Transverse colon (tissue), 4 donors: ENCODE results near the gene SERHL2. TPM values are rescaled to one million over a fixed set of nuclear protein-coding genes. Genes with fewer than 3 reads are reported as not detected.
"Not testable (repeated sequence)": the region's sequence is repeated elsewhere in the genome, so short reads cannot be mapped to it uniquely, and the experiment has no call there.

ENCODE experiments used
- DNase-seq: peaks from one replicate; pipeline ENCODE4 v3.0.0-alpha.2; 2019
- H3K27ac ChIP-seq, 4 donors: fragments of 200-600 bp; sonication (generic); 2 replicates each; pipeline ENCODE4 v1.5.1; 2016 to 2018; ENCODE audit warnings: inconsistent platforms in 4 of 4
- H3K27me3 ChIP-seq: fragments of 200-600 bp; sonication (generic); 2 replicates; pipeline ENCODE4 v1.5.1; 2017; ENCODE audit warnings: inconsistent platforms
- H3K36me3 ChIP-seq, 4 donors: fragments of 200-600 bp; sonication (generic); 2 replicates each; pipeline ENCODE4 v1.5.1; 2017 to 2019; ENCODE audit warnings: inconsistent platforms in 4 of 4
- H3K4me1 ChIP-seq, 4 donors: fragments of 200-600 bp; sonication (generic); 2 replicates each; pipeline ENCODE4 v1.5.1; 2017 to 2020; ENCODE audit warnings: inconsistent platforms in 4 of 4
- H3K4me3 ChIP-seq, 4 donors: fragments of 200-600 bp; sonication (generic); 1 replicate in 1 of 4; 2 replicates in 3 of 4; pipeline versions ENCODE4 v1.5.1 to v1.6.1; 2017 to 2019; ENCODE audit warnings: inconsistent platforms in 4 of 4
- H3K9me3 ChIP-seq, 2 donors: fragments of 200-600 bp; sonication (generic); 2 replicates each; pipeline ENCODE4 v1.5.1; 2017 to 2019; ENCODE audit warnings: inconsistent platforms in 2 of 2
- CTCF ChIP-seq, 5 experiments: fragments of 200-600 bp in 3 of 5; fragments of 450-650 bp in 2 of 5; sonication (generic) in 3 of 5; IDR thresholded peaks; 1 replicate in 2 of 5; 2 replicates in 3 of 5; pipeline ENCODE4 v1.5.1; 2016 to 2017; ENCODE audit warnings: antibody characterized with exemption in 5 of 5, inconsistent platforms in 3 of 5, mild to moderate bottlenecking in 2 of 5, moderate library complexity in 1 of 5
- EP300 ChIP-seq: sonication (generic); formaldehyde crosslinking; IDR thresholded peaks from one replicate; pipeline ENCODE4 v1.6.1; 2017; ENCODE audit warnings: antibody characterized with exemption, low read depth
- POLR2A ChIP-seq: fragments of 450-650 bp; IDR thresholded peaks from one replicate; pipeline ENCODE4 v1.6.1; 2016; ENCODE audit warnings: antibody characterized with exemption, mild to moderate bottlenecking, moderate library complexity
- POLR2AphosphoS5 ChIP-seq, 3 donors: sonication (generic); formaldehyde crosslinking; IDR thresholded peaks; one replicate each; pipeline ENCODE4 v1.6.1; 2016; ENCODE audit warnings: antibody characterized with exemption in 3 of 3
- WGBS, 2 donors: methylation state at CpG; one replicate each; pipeline ENCODE4 v1.1.5; 2018; ENCODE audit warnings: low coverage in 1 of 2; 5-methylcytosine and 5-hydroxymethylcytosine counted together
- in situ Hi-C, 4 donors: fragments of 200-750 bp; cut with MboI; loops; one replicate each; pipeline versions ENCODE4 v1.15.0 to v1.15.1; 2017; ENCODE audit warnings: low sequenced_read_pairs in 3 of 4, low pct_ligation_motif_present in 1 of 4, low pct_unique_long_range_greater_than_20kb in 1 of 4
- intact Hi-C: fragments of 100-400 bp; cut with DNase I; formaldehyde crosslinking; loops from one replicate; pipeline ENCODE4 v1.15.1; 2023; ENCODE audit warnings: low total_unique reads
- total RNA-seq, 4 donors: library from RNA; depleted of rRNA; stranded (reverse); fragments of >200 nt; gene quantifications; one replicate each; pipeline ENCODE4 v1.1.0, GENCODE V29; 2016

Gene SERHL2
- total RNA-seq, 4 donors from 2014 or later, result 0.95 to 2.0 TPM; not detected in 2

GRCh38 chr22:42613872-42614301, 60.1 kb downstream of the SERHL2 start:
- intact Hi-C loops, result no loop called here
- Histone ChIP-seq H3K4me1 (peaks cover 37 to 70% (median 60%) of the 10 kb centered on the region in 4 donors), H3K27me3 (no peaks in the 10 kb centered on the region), H3K9me3 (no peaks in the 10 kb centered on the region), H3K27ac (peak overlapping the region; percentile 93 to 98 (median 96)), H3K36me3 (no peaks in the 10 kb centered on the region), H3K4me3 (peak overlapping the region; percentile 67 to 85 (median 80))
- no peak for DNase-seq
- 0 to 1% methylated on average over 2 to 10 of the region's 10 CpGs for WGBS, 2 donors
- in situ Hi-C loops, result no loop called here
- TF ChIP-seq POLR2AphosphoS5 (IDR thresholded peaks at IDR 0.05) (no peak), EP300 (no peak), CTCF (IDR thresholded peaks at IDR 0.05) (no peak), POLR2A (no peak)

- intact Hi-C loops (no loop called here), in situ Hi-C loops (no loop called here)
- TF ChIP-seq EP300 (no peak), POLR2A (peak; percentile 49), CTCF (IDR thresholded peaks at IDR 0.05) (peak in 3 of 5 experiments; percentile 17 to 36 (median 19)), POLR2AphosphoS5 (IDR thresholded peaks at IDR 0.05) (peak in 1 of 3 donors; percentile 68)
- WGBS, 2 donors, result 0% methylated on average over 8 to 83 of the region's 85 CpGs
- Histone ChIP-seq H3K27ac (peak within 1 kb of the TSS; percentile 93 to 98 (median 96)), H3K36me3 (no peaks in the 10 kb centered on the region), H3K4me1 (peaks cover 37 to 67% (median 56%) of the 10 kb centered on the region in 4 donors), H3K9me3 (no peaks in the 10 kb centered on the region), H3K4me3 (peak within 1 kb of the TSS; percentile 67 to 85 (median 80)), H3K27me3 (no peaks in the 10 kb centered on the region)
- DNase-seq, result peak; percentile 100
These were observed 60.7 kb downstream of the SERHL2 start, which contains the start of gene POLDIP3 for GRCh38 chr22:42614312-42615091. Gene POLDIP3, minus strand, starts transcription at chr22:42614883. Its CDS starts 26 bp downstream, at chr22:42614857.

- in situ Hi-C loops, result no loop called here
- intact Hi-C loops, result no loop called here
- Histone ChIP-seq H3K36me3 (no peaks in the 10 kb centered on the region), H3K4me1 (peaks cover 35 to 67% (median 57%) of the 10 kb centered on the region in 4 donors), H3K27ac (peak overlapping the region; percentile 93 to 98 (median 96)), H3K9me3 (no peaks in the 10 kb centered on the region), H3K27me3 (no peaks in the 10 kb centered on the region), H3K4me3 (peak overlapping the region; percentile 7 to 85 (median 72))
- TF ChIP-seq POLR2AphosphoS5 (IDR thresholded peaks at IDR 0.05), result peak; percentile 90 to 100 (median 99)
- TF ChIP-seq EP300, result no peak
- peak in 2 of 5 experiments; percentile 18 to 22 for TF ChIP-seq CTCF (IDR thresholded peaks at IDR 0.05)
- peak; percentile 99 for TF ChIP-seq POLR2A
- WGBS, 2 donors, result 0 to 1% methylated on average over 10 to 35 of the region's 35 CpGs
- peak; percentile 92 for DNase-seq
These were observed 61.5 kb downstream of the SERHL2 start for GRCh38 chr22:42615092-42615859.

GRCh38 chr22:42615860-42616175, 62.1 kb downstream of the SERHL2 start:
- Histone ChIP-seq H3K4me3 (peak overlapping the region in 3 of 4 donors; percentile 7 to 85 (median 78)), H3K27ac (peak overlapping the region; percentile 93 to 98 (median 96)), H3K4me1 (peaks cover 30 to 67% (median 56%) of the 10 kb centered on the region in 4 donors)
- in situ Hi-C loops, intact Hi-C loops, H3K27me3 ChIP-seq, H3K9me3 ChIP-seq, H3K36me3 ChIP-seq: not testable (repeated sequence)
- peak; percentile 56 for DNase-seq
- 0 to 13% methylated on average over 3 to 13 of the region's 13 CpGs for WGBS, 2 donors
